Upper lobe of right lung (tissue), 1 donor: ENCODE data around the gene FLOT2. TPM values are rescaled to one million over a fixed set of nuclear protein-coding genes. Genes with fewer than 3 reads are reported as not detected.
"Not testable (repeated sequence)": the region's sequence is repeated elsewhere in the genome, so short reads cannot be mapped to it uniquely, and the experiment has no call there.

Source experiments
- ATAC-seq: fragments of 200-7000 bp; cut with Tn5 transposase; one replicate; pipeline ENCODE4 v1.9.1; 2020; ENCODE audit warnings: mild to moderate bottlenecking, moderate library complexity
- DNase-seq: peaks from one replicate; pipeline ENCODE4 v3.0.0-alpha.2; 2020
- H3K27ac ChIP-seq: fragments of 200-600 bp; one replicate; pipeline ENCODE4 v1.8.0; 2022
- H3K27me3 ChIP-seq: fragments of 200-600 bp; one replicate; pipeline ENCODE4 v1.8.0; 2022; ENCODE audit warnings: mild to moderate bottlenecking
- H3K36me3 ChIP-seq: fragments of 200-600 bp; one replicate; pipeline ENCODE4 v1.8.0; 2022
- H3K4me1 ChIP-seq: fragments of 200-600 bp; one replicate; pipeline ENCODE4 v1.8.0; 2022
- H3K4me3 ChIP-seq: fragments of 200-600 bp; one replicate; pipeline ENCODE4 v1.8.0; 2022; ENCODE audit warnings: mild to moderate bottlenecking
- H3K9me3 ChIP-seq: fragments of 200-600 bp; one replicate; pipeline ENCODE4 v1.8.0; 2022
- CTCF ChIP-seq: fragments of 200-600 bp; IDR thresholded peaks from one replicate; pipeline ENCODE4 v1.8.0; 2022; ENCODE audit warnings: antibody characterized with exemption
- intact Hi-C: fragments of 100-400 bp; cut with DNase I; formaldehyde crosslinking; loops from one replicate; pipeline ENCODE4 v1.11.0; 2022
- total RNA-seq: library from RNA; stranded (reverse); fragmentation: NEBNext Ultra II Directional; extraction: Animal tissue kit (Norgen Biotek cat#: 25700); gene quantifications from one replicate; pipeline ENCODE4 v1.2.1, GENCODE V29; 2021
- donor health status: DM: no; HTN: yes; CAD: no; lungs with severe emphysema.

FLOT2 gene
- total RNA-seq, 1 donor from 2014 or later = 157 TPM

- Histone ChIP-seq H3K9me3 (no peaks in the 10 kb centered on the region), H3K27me3 (no peaks in the 10 kb centered on the region), H3K4me3 (peak overlapping the region; percentile 89), H3K36me3 (no peaks in the 10 kb centered on the region), H3K27ac (peak overlapping the region; percentile 98), H3K4me1 (peaks cover 41% of the 10 kb centered on the region)
- ATAC-seq (no peak), DNase-seq (no peak)
- TF ChIP-seq CTCF = no peak
- intact Hi-C loops = no loop called here
These were observed 415 bp upstream of the FLOT2 start for GRCh38 chr17:28897769-28898526.

GRCh38 chr17:28896491-28896883, 1.0 kb downstream of the FLOT2 start:
- intact Hi-C loops = no loop called here
- no peak for ATAC-seq
- DNase-seq = no peak
- Histone ChIP-seq H3K36me3 (no peaks in the 10 kb centered on the region), H3K27me3 (no peaks in the 10 kb centered on the region), H3K4me1 (peaks cover 47% of the 10 kb centered on the region), H3K4me3 (peak overlapping the region; percentile 89), H3K27ac (peak overlapping the region; percentile 98), H3K9me3 (no peaks in the 10 kb centered on the region)
- no peak for TF ChIP-seq CTCF

GRCh38 chr17:28895794-28896447, 1.6 kb downstream of the FLOT2 start:
- TF ChIP-seq CTCF = no peak
- Histone ChIP-seq H3K27me3 (no peaks in the 10 kb centered on the region), H3K4me1 (peaks cover 47% of the 10 kb centered on the region), H3K4me3 (peak overlapping the region; percentile 89), H3K9me3 (no peaks in the 10 kb centered on the region), H3K27ac (peak overlapping the region; percentile 98), H3K36me3 (no peaks in the 10 kb centered on the region)
- intact Hi-C loops = no loop called here
- no peak for ATAC-seq
- peak; percentile 38 for DNase-seq

- ATAC-seq (peak; percentile 1), DNase-seq (peak; percentile 62)
- intact Hi-C loops, H3K9me3 ChIP-seq, H3K36me3 ChIP-seq, H3K4me3 ChIP-seq, H3K27me3 ChIP-seq: not testable (repeated sequence)
- peak overlapping the region; percentile 77 for H3K27ac ChIP-seq
- peaks cover 51% of the 10 kb centered on the region for H3K4me1 ChIP-seq
These were observed 4.0 kb downstream of the FLOT2 start for GRCh38 chr17:28893248-28894183.

- Histone ChIP-seq H3K27ac (no peak overlapping the region), H3K9me3 (no peaks in the 10 kb centered on the region), H3K4me1 (peaks cover 45% of the 10 kb centered on the region), H3K36me3 (peaks cover 6% of the 10 kb centered on the region), H3K4me3 (no peak overlapping the region), H3K27me3 (no peaks in the 10 kb centered on the region)
- TF ChIP-seq CTCF = no peak
- ATAC-seq = no peak
- intact Hi-C loops = no loop called here
- no peak for DNase-seq
These were observed 5.5 kb downstream of the FLOT2 start for GRCh38 chr17:28892024-28892423.
